Measurements from ENCODE around the gene SLC25A18. TPM values are rescaled to one million over a fixed set of nuclear protein-coding genes. Genes with fewer than 3 reads are reported as not detected.
"Not testable (repeated sequence)": the region's sequence is repeated elsewhere in the genome, so short reads cannot be mapped to it uniquely, and the experiment has no call there.

SLC25A18 gene
- 0.66 and 0.81 TPM in 2 replicates for total RNA-seq (2014; rRNA removed; shearing (Covaris generic))

GRCh38 chr22:17562906-17563870, at the start of gene SLC25A18:
TSS of gene SLC25A18 (plus strand) at chr22:17563498. CDS start at chr22:17579945, 16,447 bp downstream.
- no peak within 1 kb of the TSS for H3K4me3 ChIP-seq (ENCODE audit: insufficient read depth, low read depth, low read length)
- no peaks in the 10 kb centered on the region for H3K27me3 ChIP-seq (ENCODE audit: control insufficient read depth, insufficient read depth, low read length)
- H3K36me3 ChIP-seq (replicated peaks; ENCODE audit: control insufficient read depth, insufficient read depth, low read length): peaks cover 7% of the 10 kb centered on the region
- peak; percentile 81 for DNase-seq

- no peak for DNase-seq
- no peak overlapping the region for H3K4me3 ChIP-seq (ENCODE audit: insufficient read depth, low read depth, low read length)
- H3K27me3 ChIP-seq (ENCODE audit: control insufficient read depth, insufficient read depth, low read length): no peaks in the 10 kb centered on the region
- peaks cover 24% of the 10 kb centered on the region for H3K36me3 ChIP-seq (replicated peaks; ENCODE audit: control insufficient read depth, insufficient read depth, low read length)
These were observed 49.7 kb upstream of the SLC25A18 start for GRCh38 chr22:17513612-17514011.

- no peak overlapping the region for H3K4me3 ChIP-seq (ENCODE audit: insufficient read depth, low read depth, low read length)
- peaks cover 24% of the 10 kb centered on the region for H3K36me3 ChIP-seq (replicated peaks; ENCODE audit: control insufficient read depth, insufficient read depth, low read length)
- no peaks in the 10 kb centered on the region for H3K27me3 ChIP-seq (ENCODE audit: control insufficient read depth, insufficient read depth, low read length)
- no peak for DNase-seq
These were observed 49.2 kb upstream of the SLC25A18 start for GRCh38 chr22:17514084-17514483.

GRCh38 chr22:17518406-17518805, 44.9 kb upstream of the SLC25A18 start:
- H3K4me3 ChIP-seq (ENCODE audit: insufficient read depth, low read depth, low read length): no peak overlapping the region
- no peak for DNase-seq
- H3K27me3 ChIP-seq (ENCODE audit: control insufficient read depth, insufficient read depth, low read length): no peaks in the 10 kb centered on the region
- peaks cover 9% of the 10 kb centered on the region for H3K36me3 ChIP-seq (replicated peaks; ENCODE audit: control insufficient read depth, insufficient read depth, low read length)

- not testable (repeated sequence) for H3K27me3 ChIP-seq (ENCODE audit: control insufficient read depth, insufficient read depth, low read length); H3K36me3 ChIP-seq (replicated peaks; ENCODE audit: control insufficient read depth, insufficient read depth, low read length); DNase-seq; H3K4me3 ChIP-seq (ENCODE audit: insufficient read depth, low read depth, low read length)
These were observed 41.3 kb upstream of the SLC25A18 start for GRCh38 chr22:17521971-17522370.

- no peak for DNase-seq
- Histone ChIP-seq H3K36me3 (replicated peaks; ENCODE audit: control insufficient read depth, insufficient read depth, low read length) (peaks cover 8% of the 10 kb centered on the region), H3K27me3 (ENCODE audit: control insufficient read depth, insufficient read depth, low read length) (no peaks in the 10 kb centered on the region), H3K4me3 (ENCODE audit: insufficient read depth, low read depth, low read length) (no peak overlapping the region)
These were observed 39.4 kb upstream of the SLC25A18 start for GRCh38 chr22:17523925-17524324.

- H3K36me3 ChIP-seq (replicated peaks; ENCODE audit: control insufficient read depth, insufficient read depth, low read length): peaks cover 28% of the 10 kb centered on the region
- no peak for DNase-seq
- H3K4me3 ChIP-seq (ENCODE audit: insufficient read depth, low read depth, low read length): no peak overlapping the region
- H3K27me3 ChIP-seq (ENCODE audit: control insufficient read depth, insufficient read depth, low read length): no peaks in the 10 kb centered on the region
These were observed 27.0 kb upstream of the SLC25A18 start for GRCh38 chr22:17536269-17536668.

- no peak for DNase-seq
- no peaks in the 10 kb centered on the region for H3K27me3 ChIP-seq (ENCODE audit: control insufficient read depth, insufficient read depth, low read length)
- H3K4me3 ChIP-seq (ENCODE audit: insufficient read depth, low read depth, low read length): no peak overlapping the region
- peaks cover 36% of the 10 kb centered on the region for H3K36me3 ChIP-seq (replicated peaks; ENCODE audit: control insufficient read depth, insufficient read depth, low read length)
These were observed 26.1 kb upstream of the SLC25A18 start for GRCh38 chr22:17537155-17537554.

- H3K36me3 ChIP-seq (replicated peaks; ENCODE audit: control insufficient read depth, insufficient read depth, low read length): peaks cover 54% of the 10 kb centered on the region
- H3K4me3 ChIP-seq (ENCODE audit: insufficient read depth, low read depth, low read length): no peak overlapping the region
- peak; percentile 84 for DNase-seq
- no peaks in the 10 kb centered on the region for H3K27me3 ChIP-seq (ENCODE audit: control insufficient read depth, insufficient read depth, low read length)
These were observed 22.8 kb upstream of the SLC25A18 start for GRCh38 chr22:17540481-17540880.

GRCh38 chr22:17541476-17541875, 21.8 kb upstream of the SLC25A18 start:
- Histone ChIP-seq H3K4me3 (ENCODE audit: insufficient read depth, low read depth, low read length) (no peak overlapping the region), H3K27me3 (ENCODE audit: control insufficient read depth, insufficient read depth, low read length) (no peaks in the 10 kb centered on the region), H3K36me3 (replicated peaks; ENCODE audit: control insufficient read depth, insufficient read depth, low read length) (peaks cover 54% of the 10 kb centered on the region)
- no peak for DNase-seq

GRCh38 chr22:17542452-17542851, 20.8 kb upstream of the SLC25A18 start:
- H3K36me3 ChIP-seq (replicated peaks; ENCODE audit: control insufficient read depth, insufficient read depth, low read length): peaks cover 47% of the 10 kb centered on the region

GRCh38 chr22:17548010-17548755, 15.1 kb upstream of the SLC25A18 start:
- Histone ChIP-seq H3K36me3 (replicated peaks; ENCODE audit: control insufficient read depth, insufficient read depth, low read length) (peaks cover 57% of the 10 kb centered on the region), H3K27me3 (ENCODE audit: control insufficient read depth, insufficient read depth, low read length) (no peaks in the 10 kb centered on the region), H3K4me3 (ENCODE audit: insufficient read depth, low read depth, low read length) (no peak overlapping the region)
- DNase-seq: peak; percentile 43

More at GRCh38 chr22:17542452-17542851, 20.8 kb upstream of the SLC25A18 start:
- Histone ChIP-seq H3K4me3 (ENCODE audit: insufficient read depth, low read depth, low read length) (no peak overlapping the region), H3K27me3 (ENCODE audit: control insufficient read depth, insufficient read depth, low read length) (no peaks in the 10 kb centered on the region)
- no peak for DNase-seq

- no peaks in the 10 kb centered on the region for H3K27me3 ChIP-seq (ENCODE audit: control insufficient read depth, insufficient read depth, low read length)
- no peak overlapping the region for H3K4me3 ChIP-seq (ENCODE audit: insufficient read depth, low read depth, low read length)
- no peak for DNase-seq
- peaks cover 59% of the 10 kb centered on the region for H3K36me3 ChIP-seq (replicated peaks; ENCODE audit: control insufficient read depth, insufficient read depth, low read length)
These were observed 14.6 kb upstream of the SLC25A18 start for GRCh38 chr22:17548756-17549035.

GRCh38 chr22:17549183-17549582, 14.1 kb upstream of the SLC25A18 start:
- DNase-seq: no peak
- H3K27me3 ChIP-seq (ENCODE audit: control insufficient read depth, insufficient read depth, low read length): no peaks in the 10 kb centered on the region
- H3K4me3 ChIP-seq (ENCODE audit: insufficient read depth, low read depth, low read length): no peak overlapping the region
- H3K36me3 ChIP-seq (replicated peaks; ENCODE audit: control insufficient read depth, insufficient read depth, low read length): peaks cover 57% of the 10 kb centered on the region

- Histone ChIP-seq H3K4me3 (ENCODE audit: insufficient read depth, low read depth, low read length) (no peak overlapping the region), H3K27me3 (ENCODE audit: control insufficient read depth, insufficient read depth, low read length) (no peaks in the 10 kb centered on the region), H3K36me3 (replicated peaks; ENCODE audit: control insufficient read depth, insufficient read depth, low read length) (peaks cover 62% of the 10 kb centered on the region)
- no peak for DNase-seq
These were observed 13.6 kb upstream of the SLC25A18 start for GRCh38 chr22:17549655-17550054.

Data from H7 (cell line).